HEK293T (cell line): ENCODE data around the gene PACRG.

Source experiments
- CTCF ChIA-PET: fragments of 350-600 bp; formaldehyde crosslinking; extraction: SDS; loops from one replicate; lab custom pipeline; 2021; ENCODE audit warnings: antibody characterized with exemption, inconsistent platforms; lab: Yijun Ruan, JAX
- POLR2A ChIA-PET: fragments of 350-600 bp; formaldehyde crosslinking; extraction: SDS; loops from one replicate; lab custom pipeline; 2020; ENCODE audit warnings: antibody characterized with exemption, inconsistent platforms; lab: Yijun Ruan, JAX
- DNase-seq: peaks from one replicate; pipeline ENCODE4 v3.0.0; 2012; ENCODE audit warnings: mixed read lengths; ENCODE audit errors: extremely low spot score
- ARNT ChIP-seq: fragments of 450-650 bp; IDR thresholded peaks from 2 replicates; pipeline ENCODE4 v1.6.1; 2017; ENCODE audit warnings: mild to moderate bottlenecking
- BHLHE40 ChIP-seq: fragments of 450-650 bp; IDR thresholded peaks from 2 replicates; pipeline ENCODE4 v1.6.1; 2016; ENCODE audit warnings: mild to moderate bottlenecking, moderate library complexity, borderline replicate concordance
- CTBP1 ChIP-seq: fragments of 450-650 bp; IDR thresholded peaks from 2 replicates; pipeline ENCODE4 v1.6.1; 2016; ENCODE audit warnings: borderline replicate concordance
- ELF4 ChIP-seq: fragments of 450-650 bp; IDR thresholded peaks from 2 replicates; pipeline ENCODE4 v1.6.1; 2017; ENCODE audit warnings: antibody characterized with exemption
- FOXA1 ChIP-seq: fragments of 450-650 bp; IDR thresholded peaks from 2 replicates; pipeline ENCODE4 v1.6.1; 2016; ENCODE audit warnings: mild to moderate bottlenecking
- FOXK2 ChIP-seq: fragments of 450-650 bp; IDR thresholded peaks from 2 replicates; pipeline ENCODE4 v1.6.1; 2016; ENCODE audit warnings: mild to moderate bottlenecking
- FOXM1 ChIP-seq: fragments of 450-650 bp; IDR thresholded peaks from 2 replicates; pipeline ENCODE4 v1.6.1; 2017; ENCODE audit warnings: mild to moderate bottlenecking, borderline replicate concordance
- HDGF ChIP-seq: fragments of 450-650 bp; IDR thresholded peaks from 2 replicates; pipeline ENCODE4 v1.6.1; 2017; ENCODE audit warnings: antibody characterized with exemption, borderline replicate concordance
- L3MBTL2 ChIP-seq: fragments of 450-650 bp; conservative IDR thresholded peaks from 2 replicates; pipeline ENCODE4 v1.6.1; 2016; ENCODE audit warnings: mild to moderate bottlenecking
- LEF1 ChIP-seq: fragments of 450-650 bp; IDR thresholded peaks from 2 replicates; pipeline ENCODE4 v1.6.1; 2017; ENCODE audit warnings: mild to moderate bottlenecking, borderline replicate concordance
- NFRKB ChIP-seq: fragments of 450-650 bp; IDR thresholded peaks from 2 replicates; pipeline ENCODE4 v1.6.1; 2016; ENCODE audit warnings: mild to moderate bottlenecking, moderate library complexity
- SP1 ChIP-seq: fragments of 450-650 bp; IDR thresholded peaks from 2 replicates; pipeline ENCODE4 v1.6.1; 2017
- SUZ12 ChIP-seq: fragments of 450-650 bp; IDR thresholded peaks from 2 replicates; pipeline ENCODE4 v1.6.1; 2016; ENCODE audit warnings: mild to moderate bottlenecking
- TARDBP ChIP-seq: fragments of 450-650 bp; IDR thresholded peaks from 2 replicates; pipeline ENCODE4 v1.6.1; 2016
- ZNF384 ChIP-seq: fragments of 450-650 bp; IDR thresholded peaks from 2 replicates; pipeline ENCODE4 v1.6.1; 2016
- TF ChIP-seq, protein P1 (sequence below): fragments of 450-650 bp; IDR thresholded peaks from 2 replicates; pipeline ENCODE4 v1.6.1; 2016

PACRG gene

DNA sequence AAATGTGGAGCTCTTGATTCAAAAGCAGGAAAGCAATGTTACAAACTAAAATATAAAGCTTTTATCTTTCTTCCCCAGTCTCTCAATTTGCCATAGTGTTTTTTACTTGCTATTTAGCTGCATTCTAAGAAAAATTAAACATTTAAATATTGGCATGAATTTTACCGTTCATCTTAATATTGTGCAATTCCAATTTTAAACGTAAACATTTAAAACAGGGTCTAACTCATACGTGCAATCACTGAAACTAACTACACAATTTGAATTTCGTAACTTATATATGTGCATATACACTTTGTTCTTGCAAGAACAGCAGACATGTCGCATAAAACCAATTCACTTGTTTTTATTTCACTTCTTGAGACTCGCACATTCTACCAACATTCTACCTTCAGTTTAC is 405.9 kb downstream of the PACRG start:
- ChIA-PET POLR2A (no interaction called here), CTCF (no interaction called here)
- DNase-seq: no peak

DNA sequence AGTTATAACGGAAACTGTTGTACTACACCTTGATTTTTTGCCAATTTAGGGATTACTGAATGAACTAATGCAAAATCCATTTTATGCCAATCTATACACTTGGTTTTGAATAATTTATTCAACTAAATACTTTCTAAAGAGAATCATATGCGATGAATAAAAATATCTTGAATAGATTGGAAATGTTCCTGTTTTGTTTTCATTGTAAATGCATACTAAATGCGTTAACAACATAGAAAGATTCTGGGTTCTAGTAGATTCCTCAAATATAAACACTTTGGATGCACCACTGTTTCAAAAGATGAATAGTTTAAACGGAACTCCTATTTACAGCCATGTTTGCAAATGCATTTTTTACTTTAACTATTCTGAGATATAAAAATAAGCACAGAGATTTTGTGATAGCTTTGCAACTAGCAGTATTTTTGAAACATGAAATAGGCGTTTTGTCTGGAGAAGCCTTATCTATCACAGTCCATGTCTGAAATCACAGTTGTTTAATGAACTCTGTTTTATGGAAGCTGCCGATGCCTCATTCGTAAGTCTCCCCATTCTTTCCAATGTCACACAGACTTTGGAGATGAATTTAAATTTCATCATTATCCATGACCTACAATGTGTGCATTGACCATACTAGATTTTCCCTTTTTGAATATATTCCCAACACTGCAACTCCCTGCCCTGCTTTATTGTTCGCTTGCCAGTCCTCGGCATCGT is 409.1 kb downstream of the PACRG start:
- ChIA-PET CTCF (no interaction called here), POLR2A (no interaction called here)
- no peak for DNase-seq
- no peak for TF ChIP-seq ELF4
- no peak for TF ChIP-seq LEF1
- no peak for TF ChIP-seq ARNT
- TF ChIP-seq SP1: no peak
- no peak for TF ChIP-seq FOXA1
- TF ChIP-seq L3MBTL2: no peak
- TF ChIP-seq NFRKB: no peak
- TF ChIP-seq CTBP1: no peak
- TF ChIP-seq FOXK2: no peak
- TF ChIP-seq FOXM1: no peak
- TF ChIP-seq TARDBP: no peak
- no peak for TF ChIP-seq SUZ12
- TF ChIP-seq, protein P1, sequence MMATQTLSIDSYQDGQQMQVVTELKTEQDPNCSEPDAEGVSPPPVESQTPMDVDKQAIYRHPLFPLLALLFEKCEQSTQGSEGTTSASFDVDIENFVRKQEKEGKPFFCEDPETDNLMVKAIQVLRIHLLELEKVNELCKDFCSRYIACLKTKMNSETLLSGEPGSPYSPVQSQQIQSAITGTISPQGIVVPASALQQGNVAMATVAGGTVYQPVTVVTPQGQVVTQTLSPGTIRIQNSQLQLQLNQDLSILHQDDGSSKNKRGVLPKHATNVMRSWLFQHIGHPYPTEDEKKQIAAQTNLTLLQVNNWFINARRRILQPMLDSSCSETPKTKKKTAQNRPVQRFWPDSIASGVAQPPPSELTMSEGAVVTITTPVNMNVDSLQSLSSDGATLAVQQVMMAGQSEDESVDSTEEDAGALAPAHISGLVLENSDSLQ: no peak
- TF ChIP-seq BHLHE40: no peak
- no peak for TF ChIP-seq HDGF
- TF ChIP-seq ZNF384: no peak

More for the DNA sequence above, 405.9 kb downstream of the PACRG start:
- TF ChIP-seq FOXK2 (no peak), ZNF384 (no peak), ARNT (no peak), FOXM1 (no peak)

DNA sequence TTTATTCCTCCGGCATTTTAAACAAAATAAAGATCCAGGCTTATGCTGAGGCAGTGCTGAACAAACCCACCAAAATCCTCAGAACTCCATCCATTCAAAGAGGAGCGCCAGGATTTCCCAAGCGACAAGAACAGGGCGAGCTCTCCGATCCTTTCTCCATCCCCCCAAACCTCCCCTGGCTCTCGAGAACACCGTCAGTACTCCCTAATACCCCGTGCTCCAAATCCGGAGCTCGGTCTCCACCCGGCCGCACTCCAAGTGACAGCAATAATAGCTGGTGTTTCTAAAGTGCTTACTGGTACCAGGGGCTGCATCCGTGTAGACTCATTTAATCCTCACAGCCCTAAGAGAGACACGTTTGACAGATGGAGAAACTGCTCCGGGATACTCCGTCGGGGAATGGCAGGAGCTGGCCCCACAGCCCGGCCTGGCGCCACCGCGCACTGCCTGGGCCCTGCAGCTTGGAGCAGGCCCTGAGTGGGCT is 409.7 kb downstream of the PACRG start:
- no peak for TF ChIP-seq FOXA1
- TF ChIP-seq, protein P1: no peak
- TF ChIP-seq SP1: no peak
- no peak for TF ChIP-seq FOXK2
- TF ChIP-seq BHLHE40: no peak
- TF ChIP-seq ARNT: no peak
- TF ChIP-seq TARDBP: no peak
- no peak for TF ChIP-seq ELF4
- TF ChIP-seq LEF1: no peak
- TF ChIP-seq SUZ12: no peak
- TF ChIP-seq CTBP1: no peak
- no peak for TF ChIP-seq L3MBTL2
- no peak for TF ChIP-seq NFRKB
- no peak for TF ChIP-seq HDGF
- TF ChIP-seq FOXM1: no peak
- ChIA-PET POLR2A (no interaction called here), CTCF (no interaction called here)
- no peak for DNase-seq

DNA sequence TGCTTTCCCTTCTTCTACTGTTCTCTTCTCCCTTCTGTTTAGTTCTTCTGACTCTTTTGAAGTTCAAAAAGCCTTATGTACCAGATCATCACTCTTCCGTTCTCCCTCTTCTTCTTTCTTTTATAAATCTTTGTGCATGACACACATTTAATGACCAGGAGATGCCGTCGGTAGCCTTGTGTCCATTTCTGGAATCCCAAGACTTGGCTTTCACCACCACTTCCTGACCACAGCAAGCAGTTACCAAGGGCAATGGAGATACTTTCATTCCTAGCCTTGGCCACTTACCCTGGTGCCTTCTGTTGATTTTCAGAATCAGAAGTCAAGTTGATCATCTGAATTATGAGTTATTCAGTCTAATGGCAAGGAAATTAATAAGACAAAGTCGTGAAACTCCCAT is 418.3 kb downstream of the PACRG start:
- ChIA-PET POLR2A (no interaction called here), CTCF (no interaction called here)
- no peak for TF ChIP-seq CTBP1
- TF ChIP-seq TARDBP: no peak
- TF ChIP-seq LEF1: no peak
- no peak for TF ChIP-seq FOXM1
- TF ChIP-seq, protein P1: no peak
- TF ChIP-seq FOXK2: no peak
- DNase-seq: no peak

DNA sequence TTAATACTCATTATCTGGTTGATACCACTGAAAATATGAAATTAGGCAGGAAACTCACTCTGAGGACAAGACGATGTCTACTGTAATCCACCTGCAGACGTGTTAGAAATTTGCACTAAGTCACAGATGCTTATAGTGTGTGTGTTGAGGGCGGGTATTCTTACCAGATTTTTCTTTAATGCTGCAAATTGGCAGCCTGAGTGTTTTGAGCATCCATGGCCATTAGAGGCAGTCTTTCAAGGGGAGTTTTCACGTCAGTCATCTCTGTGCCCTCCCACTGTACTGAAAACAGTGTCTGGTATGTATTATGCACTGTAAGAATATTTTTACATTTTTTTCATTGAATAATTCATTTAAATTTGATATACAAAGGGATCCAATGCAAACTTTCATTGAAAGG is 420.2 kb downstream of the PACRG start:
- ChIA-PET CTCF (no interaction called here), POLR2A (no interaction called here)
- TF ChIP-seq, protein P1: peak; percentile 34
- TF ChIP-seq LEF1: no peak
- TF ChIP-seq BHLHE40: no peak
- no peak for TF ChIP-seq CTBP1
- TF ChIP-seq L3MBTL2: no peak
- no peak for TF ChIP-seq FOXM1
- no peak for DNase-seq

DNA sequence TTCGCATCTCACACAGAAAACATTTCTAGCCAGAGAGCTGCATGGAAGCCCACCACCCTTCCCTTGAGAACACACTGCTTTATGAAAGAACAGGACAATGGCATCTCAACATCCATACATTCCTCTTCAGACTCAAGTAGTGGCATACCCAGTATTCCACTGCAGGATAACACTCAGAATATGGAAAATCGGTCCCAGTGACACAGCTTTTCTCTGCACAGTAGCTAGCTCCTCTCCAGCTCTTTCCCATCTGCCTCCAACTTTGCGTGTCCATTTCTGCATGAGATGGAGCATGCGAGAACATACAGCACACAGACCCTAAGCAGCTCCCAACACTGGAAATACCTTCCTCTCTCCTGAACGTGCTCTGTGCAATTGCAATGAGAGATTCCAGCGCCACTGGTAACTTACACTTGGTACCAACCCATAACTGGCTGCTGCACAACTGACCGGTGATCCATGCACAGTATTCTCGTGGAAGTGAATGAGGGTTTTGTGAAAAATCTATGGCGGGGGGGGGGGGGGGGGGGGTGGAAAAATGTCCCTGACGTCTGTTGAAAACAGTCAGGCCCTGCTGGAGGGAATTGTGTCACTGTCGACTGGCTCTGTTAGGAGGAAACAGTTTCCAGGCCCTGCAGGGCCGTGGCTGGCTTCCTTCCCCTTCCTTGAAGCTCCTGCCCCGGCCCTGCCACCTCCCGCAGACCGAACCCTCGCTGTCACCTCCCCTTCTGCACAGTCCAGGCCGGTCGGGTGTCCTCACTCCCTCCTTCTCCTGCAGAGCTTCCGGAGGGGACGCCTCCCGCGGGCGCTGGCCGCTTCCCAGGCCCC is 420.9 kb downstream of the PACRG start:
- no peak for TF ChIP-seq FOXK2
- TF ChIP-seq TARDBP: no peak
- TF ChIP-seq FOXM1: no peak
- no peak for TF ChIP-seq ARNT
- no peak for TF ChIP-seq ELF4
- TF ChIP-seq L3MBTL2: no peak
- TF ChIP-seq CTBP1: no peak
- TF ChIP-seq SP1: no peak
- no peak for TF ChIP-seq SUZ12
- no peak for TF ChIP-seq ZNF384
- TF ChIP-seq, protein P1: no peak
- DNase-seq: no peak
- ChIA-PET POLR2A (no interaction called here), CTCF (no interaction called here)
